D341Med (cell line): ENCODE results near the gene ATAD2B.
"Not testable (repeated sequence)": the region's sequence is repeated elsewhere in the genome, so short reads cannot be mapped to it uniquely, and the experiment has no call there.

Source experiments
- DNase-seq: peaks from one replicate; pipeline ENCODE4 v3.0.0; 2012; ENCODE audit warnings: low spot score

The ATAD2B gene

GRCh38 chr2:23926750-23927571 lies at the start of gene ATAD2B:
Gene ATAD2B, minus strand, starts transcription at chr2:23927123. Its CDS starts 353 bp downstream, at chr2:23926770.
- peak; percentile 96 for DNase-seq

- no peak for DNase-seq
Measured at GRCh38 chr2:23967846-23968245, 40.9 kb upstream of the ATAD2B start.

- DNase-seq, result no peak
Measured at GRCh38 chr2:23954325-23955014, 27.5 kb upstream of the ATAD2B start.

- DNase-seq, result no peak
Measured at GRCh38 chr2:23953625-23954024, 26.7 kb upstream of the ATAD2B start.

- not testable (repeated sequence) for DNase-seq
Measured at GRCh38 chr2:23952558-23952957, 25.6 kb upstream of the ATAD2B start.

- DNase-seq, result no peak
Measured at GRCh38 chr2:23947350-23947749, 20.4 kb upstream of the ATAD2B start.

GRCh38 chr2:23944976-23945375 lies 18.1 kb upstream of the ATAD2B start:
- DNase-seq, result no peak

GRCh38 chr2:23944527-23944926 lies 17.6 kb upstream of the ATAD2B start:
- DNase-seq, result no peak

- DNase-seq, result no peak
Measured at GRCh38 chr2:23943666-23944065, 16.7 kb upstream of the ATAD2B start.

- no peak for DNase-seq
Measured at GRCh38 chr2:23941644-23942043, 14.7 kb upstream of the ATAD2B start.

GRCh38 chr2:23940718-23941620 lies 14.0 kb upstream of the ATAD2B start:
- no peak for DNase-seq

- DNase-seq, result peak; percentile 94
Measured at GRCh38 chr2:23939987-23940717, 13.2 kb upstream of the ATAD2B start, which contains the start of gene UBXN2A. Gene UBXN2A, plus strand, starts transcription at chr2:23940463. Its CDS starts 17,852 bp downstream, at chr2:23958315.

- DNase-seq, result no peak
Measured at GRCh38 chr2:23934259-23934658, 7.3 kb upstream of the ATAD2B start.

GRCh38 chr2:23926290-23926749 lies 603 bp downstream of the ATAD2B start:
- DNase-seq, result peak; percentile 68

- DNase-seq, result no peak
Measured at GRCh38 chr2:23925702-23926289, 1.1 kb downstream of the ATAD2B start.

- no peak for DNase-seq
Measured at GRCh38 chr2:23924589-23925359, 2.1 kb downstream of the ATAD2B start.

- no peak for DNase-seq
Measured at GRCh38 chr2:23918837-23919489, 8.0 kb downstream of the ATAD2B start.

GRCh38 chr2:23916727-23917405 lies 10.1 kb downstream of the ATAD2B start:
- DNase-seq, result no peak

GRCh38 chr2:23915327-23915726 lies 11.6 kb downstream of the ATAD2B start:
- no peak for DNase-seq
